ENCODE results near the gene SULT2B1. TPM values are rescaled to one million over a fixed set of nuclear protein-coding genes. Genes with fewer than 3 reads are reported as not detected.

Gene SULT2B1
- total RNA-seq, 2 donors from 2014 or later, result 0.35 to 2.4 TPM

DNA sequence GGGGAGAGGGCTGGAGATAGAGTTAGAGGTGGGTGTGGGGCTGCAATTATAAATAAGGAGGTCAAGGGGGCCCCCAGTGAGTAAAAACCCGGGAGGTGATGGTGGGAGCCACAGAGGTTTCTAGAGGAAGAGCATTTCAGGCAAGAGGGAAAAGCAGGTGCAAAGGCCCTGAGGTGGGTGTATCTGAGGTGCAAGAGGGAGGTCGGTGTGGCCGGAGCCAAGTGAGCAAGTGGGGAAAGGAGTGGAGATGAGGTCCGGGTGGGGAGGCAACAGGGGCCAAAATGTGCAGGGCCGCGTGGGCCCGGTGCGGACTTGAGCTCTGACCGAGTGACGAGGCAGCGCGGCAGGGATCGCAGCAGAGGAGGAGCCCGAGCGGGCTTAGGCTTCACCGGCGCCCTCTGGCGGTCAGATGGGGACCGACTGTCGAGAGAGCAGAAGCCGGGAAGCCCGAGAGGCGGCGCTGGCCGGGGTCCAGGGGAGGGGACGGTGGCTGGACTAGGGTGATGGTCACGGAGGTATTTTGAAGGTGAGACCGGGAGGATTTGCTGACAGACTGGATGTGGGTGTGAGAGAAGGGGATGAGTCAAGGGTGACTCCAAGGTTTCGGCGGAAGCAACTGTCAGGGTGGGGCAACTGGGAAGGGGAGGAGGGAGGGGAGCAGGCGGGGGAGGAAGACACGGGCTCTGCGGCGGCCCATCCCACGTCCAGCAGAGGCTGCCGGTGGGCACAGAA is 36.9 kb downstream of the SULT2B1 start:
- Mint-ChIP-seq H3K9me3 (peaks cover 3% of the 10 kb centered on the region), H3K4me1 (peaks cover 8% of the 10 kb centered on the region), H3K27ac (no peak overlapping the region), H3K27me3 (ENCODE audit: insufficient read depth) (peaks cover 35% of the 10 kb centered on the region), H3K36me3 (ENCODE audit: low read depth) (no peaks in the 10 kb centered on the region), H3K4me3 (peak overlapping the region; percentile 53)
- WGBS, 2 experiments (ENCODE audit: insufficient coverage in 1 of 2, insufficient read length in 1 of 2), result 6 to 12% methylated on average over 30 to 36 of the region's 36 CpGs
- TF ChIP-seq CTCF (conservative IDR thresholded peaks at IDR 0.05), result peak; percentile 98
- Histone ChIP-seq H3K27ac (ENCODE audit: low read depth, low read length) (no peak overlapping the region), H3K4me1 (ENCODE audit: control insufficient read depth, insufficient read depth, low read length) (no peaks in the 10 kb centered on the region), H3K9me3 (ENCODE audit: control insufficient read depth, low read length) (no peaks in the 10 kb centered on the region), H3K4me3 (ENCODE audit: low read length) (peak overlapping the region; percentile 74), H3K36me3 (ENCODE audit: control insufficient read depth, insufficient read depth, low read length) (no peaks in the 10 kb centered on the region), H3K27me3 (ENCODE audit: control insufficient read depth, insufficient read depth, low read length, poor library complexity, severe bottlenecking) (no peaks in the 10 kb centered on the region), H3K9ac (ENCODE audit: extremely low read depth, low read length, poor library complexity, severe bottlenecking) (no peak overlapping the region)
- peak; percentile 98 for DNase-seq

DNA sequence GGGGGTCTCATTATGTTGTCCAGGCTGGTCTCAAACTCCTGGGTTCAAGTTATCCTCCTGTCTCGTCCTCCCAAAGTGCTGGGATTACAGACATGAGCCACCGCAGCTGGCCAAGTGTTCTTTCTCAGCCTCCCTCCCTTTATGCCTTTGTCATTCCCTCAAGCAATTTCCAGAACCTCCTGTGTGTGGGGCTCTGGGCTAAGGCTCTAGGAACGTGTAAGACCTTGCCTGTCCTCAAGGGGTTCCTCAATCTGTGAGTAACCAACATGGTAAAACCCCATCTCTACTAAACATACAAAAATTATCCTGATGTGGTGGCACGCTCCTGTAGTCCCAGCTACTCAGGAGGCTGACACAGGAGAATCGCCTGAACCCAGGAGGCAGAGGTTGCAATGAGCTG is 39.0 kb downstream of the SULT2B1 start:
- Mint-ChIP-seq H3K27ac (no peak overlapping the region), H3K27me3 (ENCODE audit: insufficient read depth) (peaks cover 29% of the 10 kb centered on the region), H3K4me3 (no peak overlapping the region), H3K9me3 (no peaks in the 10 kb centered on the region), H3K4me1 (peaks cover 4% of the 10 kb centered on the region), H3K36me3 (ENCODE audit: low read depth) (no peaks in the 10 kb centered on the region)
- Histone ChIP-seq H3K9ac (ENCODE audit: extremely low read depth, low read length, poor library complexity, severe bottlenecking) (no peak overlapping the region), H3K36me3 (ENCODE audit: control insufficient read depth, insufficient read depth, low read length) (no peaks in the 10 kb centered on the region), H3K4me1 (ENCODE audit: control insufficient read depth, insufficient read depth, low read length) (no peaks in the 10 kb centered on the region), H3K27me3 (ENCODE audit: control insufficient read depth, insufficient read depth, low read length, poor library complexity, severe bottlenecking) (no peaks in the 10 kb centered on the region), H3K27ac (ENCODE audit: low read depth, low read length) (no peak overlapping the region), H3K9me3 (ENCODE audit: control insufficient read depth, low read length) (no peaks in the 10 kb centered on the region), H3K4me3 (ENCODE audit: low read length) (no peak overlapping the region)
- whole genome bisulfite sequencing, 2 experiments (ENCODE audit: insufficient coverage in 1 of 2, insufficient read length in 1 of 2), result 83 to 93% methylated on average over 5 of the region's 5 CpGs
- TF ChIP-seq CTCF (conservative IDR thresholded peaks at IDR 0.05), result peak; percentile 49
- DNase-seq, result no peak

DNA sequence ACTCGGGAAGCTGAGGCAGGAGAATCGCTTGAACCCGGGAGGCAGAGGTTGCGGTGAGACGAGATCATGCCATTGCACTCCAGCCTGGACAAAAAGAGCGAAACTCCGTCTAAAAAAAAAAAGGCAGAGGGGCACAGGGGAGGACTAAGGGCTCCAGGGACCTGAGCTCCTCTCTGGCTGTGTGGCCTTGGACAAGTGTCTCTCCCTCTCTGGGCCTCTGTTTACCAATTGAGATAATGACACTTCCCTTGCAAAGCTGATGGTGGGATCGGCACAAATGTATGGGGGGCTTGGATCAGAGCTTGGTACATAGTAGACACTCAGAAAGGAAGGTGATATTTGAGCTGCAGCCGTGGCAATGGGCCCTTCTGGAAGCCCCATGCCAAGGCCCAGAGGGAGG is 43.2 kb downstream of the SULT2B1 start:
- TF ChIP-seq CTCF (conservative IDR thresholded peaks at IDR 0.05), result no peak
- Histone ChIP-seq H3K27me3 (ENCODE audit: control insufficient read depth, insufficient read depth, low read length, poor library complexity, severe bottlenecking) (no peaks in the 10 kb centered on the region), H3K27ac (ENCODE audit: low read depth, low read length) (no peak overlapping the region), H3K9me3 (ENCODE audit: control insufficient read depth, low read length) (no peaks in the 10 kb centered on the region), H3K4me1 (ENCODE audit: control insufficient read depth, insufficient read depth, low read length) (no peaks in the 10 kb centered on the region), H3K36me3 (ENCODE audit: control insufficient read depth, insufficient read depth, low read length) (no peaks in the 10 kb centered on the region), H3K9ac (ENCODE audit: extremely low read depth, low read length, poor library complexity, severe bottlenecking) (no peak overlapping the region), H3K4me3 (ENCODE audit: low read length) (no peak overlapping the region)
- Mint-ChIP-seq H3K4me1 (peaks cover 4% of the 10 kb centered on the region), H3K9me3 (no peaks in the 10 kb centered on the region), H3K27ac (no peak overlapping the region), H3K4me3 (no peak overlapping the region), H3K36me3 (ENCODE audit: low read depth) (no peaks in the 10 kb centered on the region), H3K27me3 (ENCODE audit: insufficient read depth) (peaks cover 11% of the 10 kb centered on the region)
- no peak for DNase-seq
- WGBS, 2 experiments (ENCODE audit: insufficient coverage in 1 of 2, insufficient read length in 1 of 2), result 84 to 89% methylated on average over 9 of the region's 9 CpGs
